VCaP (cell line): ENCODE results near the gene MAGEB1.

Source experiments
- H3K27ac ChIP-seq: fragments of 450-650 bp; 2 replicates; pipeline ENCODE4 v1.5.1; 2017
- TF ChIP-seq, protein P1 (sequence below): fragments of 450-650 bp; conservative IDR thresholded peaks from 2 replicates; pipeline ENCODE4 v1.5.1; 2017; ENCODE audit warnings: mild to moderate bottlenecking, moderate library complexity

The MAGEB1 gene

DNA sequence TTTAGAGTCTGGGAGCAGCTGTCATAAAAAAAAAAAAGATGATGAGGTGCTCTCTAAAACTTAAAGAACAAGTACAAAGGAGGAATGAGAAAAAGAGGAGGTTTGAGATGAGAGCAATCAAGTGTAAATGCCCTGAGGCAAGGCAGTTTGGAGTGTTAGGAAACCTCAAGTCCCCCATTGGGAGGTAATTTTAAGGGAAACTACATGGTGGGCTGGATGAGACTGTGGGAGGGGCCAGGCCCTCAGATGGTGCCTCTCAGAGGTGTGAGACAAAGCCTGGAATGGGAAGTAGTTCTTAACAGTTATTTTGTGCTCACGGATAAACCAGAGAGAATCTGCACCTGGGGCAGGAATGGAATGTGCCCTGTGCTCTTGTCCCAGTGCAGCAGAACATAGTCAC is 18.4 kb upstream of the MAGEB1 start:
- TF ChIP-seq, protein P1, sequence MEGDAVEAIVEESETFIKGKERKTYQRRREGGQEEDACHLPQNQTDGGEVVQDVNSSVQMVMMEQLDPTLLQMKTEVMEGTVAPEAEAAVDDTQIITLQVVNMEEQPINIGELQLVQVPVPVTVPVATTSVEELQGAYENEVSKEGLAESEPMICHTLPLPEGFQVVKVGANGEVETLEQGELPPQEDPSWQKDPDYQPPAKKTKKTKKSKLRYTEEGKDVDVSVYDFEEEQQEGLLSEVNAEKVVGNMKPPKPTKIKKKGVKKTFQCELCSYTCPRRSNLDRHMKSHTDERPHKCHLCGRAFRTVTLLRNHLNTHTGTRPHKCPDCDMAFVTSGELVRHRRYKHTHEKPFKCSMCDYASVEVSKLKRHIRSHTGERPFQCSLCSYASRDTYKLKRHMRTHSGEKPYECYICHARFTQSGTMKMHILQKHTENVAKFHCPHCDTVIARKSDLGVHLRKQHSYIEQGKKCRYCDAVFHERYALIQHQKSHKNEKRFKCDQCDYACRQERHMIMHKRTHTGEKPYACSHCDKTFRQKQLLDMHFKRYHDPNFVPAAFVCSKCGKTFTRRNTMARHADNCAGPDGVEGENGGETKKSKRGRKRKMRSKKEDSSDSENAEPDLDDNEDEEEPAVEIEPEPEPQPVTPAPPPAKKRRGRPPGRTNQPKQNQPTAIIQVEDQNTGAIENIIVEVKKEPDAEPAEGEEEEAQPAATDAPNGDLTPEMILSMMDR: no peak
- H3K27ac ChIP-seq: no peak overlapping the region

DNA sequence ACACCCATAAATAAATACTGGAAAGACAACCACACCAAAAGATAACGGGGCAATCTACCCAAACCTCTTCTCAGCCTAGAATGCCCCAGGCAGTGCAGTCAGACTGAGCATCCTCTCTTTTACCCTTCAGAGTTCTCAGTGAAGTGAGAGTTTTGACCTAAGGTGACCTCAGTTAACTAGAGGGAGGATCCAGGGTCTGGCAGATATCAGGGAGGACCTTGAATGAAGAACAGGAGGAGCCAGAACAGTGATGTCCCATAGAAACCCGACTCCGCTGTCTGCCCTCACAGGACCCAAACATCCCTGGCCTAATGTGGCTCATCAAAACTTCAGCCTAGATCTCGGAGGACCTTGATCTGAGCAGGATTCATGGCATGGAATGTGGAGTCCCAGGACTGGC is 16.6 kb upstream of the MAGEB1 start, which contains the start of gene MAGEB3:
MAGEB3 (plus strand) TSS at position 263 of the 400 bp plus-strand sequence. CDS start 5,268 bp downstream, outside the sequence.
- H3K27ac ChIP-seq: no peak within 1 kb of the TSS
- TF ChIP-seq, protein P1: no peak

DNA sequence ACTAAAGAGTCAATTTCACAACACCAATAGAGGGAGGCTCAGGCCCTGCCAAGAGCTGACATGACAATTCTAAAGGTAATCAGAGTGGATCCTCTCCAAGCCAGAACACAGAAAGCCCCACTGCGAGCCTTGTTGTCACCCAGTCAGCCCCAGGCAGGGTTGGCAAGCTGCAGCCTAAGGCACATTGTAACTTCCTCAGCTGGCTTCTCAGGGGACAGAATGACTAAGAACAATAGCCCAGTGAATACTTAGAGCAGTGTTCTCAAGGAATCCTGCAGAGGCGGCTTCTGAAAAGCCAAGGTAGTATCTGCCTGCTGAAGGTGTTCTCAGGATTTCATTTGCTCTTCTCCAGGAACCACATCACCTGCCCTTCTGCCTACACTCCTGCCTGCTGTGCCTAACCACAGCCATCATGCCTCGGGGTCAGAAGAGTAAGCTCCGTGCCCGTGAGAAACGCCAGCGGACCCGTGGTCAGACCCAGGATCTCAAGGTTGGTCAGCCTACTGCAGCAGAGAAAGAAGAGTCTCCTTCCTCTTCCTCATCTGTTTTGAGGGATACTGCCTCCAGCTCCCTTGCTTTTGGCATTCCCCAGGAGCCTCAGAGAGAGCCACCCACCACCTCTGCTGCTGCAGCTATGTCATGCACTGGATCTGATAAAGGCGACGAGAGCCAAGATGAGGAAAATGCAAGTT is 5.1 kb upstream of the MAGEB1 start, which contains the start of gene MAGEB4:
MAGEB4 (plus strand) TSS at position 277 of the 692 bp plus-strand sequence; CDS start at position 413, 136 bp downstream.
- H3K27ac ChIP-seq: no peak within 1 kb of the TSS
- TF ChIP-seq, protein P1: no peak

DNA sequence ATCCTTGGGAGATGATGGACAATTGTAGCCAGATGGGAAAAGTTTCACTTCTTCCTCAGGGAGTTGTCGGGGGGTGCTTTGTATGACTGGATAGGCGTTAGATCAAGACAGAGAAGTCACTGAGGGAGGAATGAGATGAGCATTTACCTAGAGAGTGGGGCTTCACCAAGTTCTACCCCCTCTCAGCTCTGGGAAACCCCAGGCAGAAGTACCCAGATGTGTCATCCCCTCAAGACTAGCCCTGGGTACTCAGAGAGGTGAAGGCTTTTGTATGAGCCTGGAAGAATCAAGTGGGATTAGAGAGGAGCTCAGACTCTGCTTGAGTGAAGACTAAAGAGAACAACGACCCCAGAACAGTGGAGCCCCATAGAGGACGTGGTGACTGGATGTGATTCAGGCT is 1.9 kb downstream of the MAGEB1 start:
- TF ChIP-seq, protein P1: no peak

DNA sequence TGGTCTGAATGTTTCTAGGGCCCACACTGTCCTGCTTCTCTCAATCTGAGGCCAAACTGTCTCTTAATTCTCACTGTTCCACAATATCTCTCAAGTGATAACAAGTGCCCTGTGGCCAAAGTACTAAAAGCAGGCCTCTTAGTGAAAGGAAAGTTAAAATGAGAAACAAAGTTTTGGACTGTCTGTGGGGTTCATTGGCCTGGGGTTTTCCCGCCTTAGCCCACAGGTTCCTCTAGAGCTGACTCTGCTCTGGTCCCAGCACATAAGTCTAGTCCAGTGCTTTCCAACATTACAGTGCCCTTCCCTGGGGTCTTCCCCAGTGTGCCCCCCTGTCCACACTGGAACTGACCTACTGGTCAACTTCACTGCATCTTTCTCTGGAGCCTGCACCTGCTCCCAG is 6.3 kb downstream of the MAGEB1 start:
- no peak overlapping the region for H3K27ac ChIP-seq
- TF ChIP-seq, protein P1: no peak

More for the DNA sequence above, 1.9 kb downstream of the MAGEB1 start:
- no peak overlapping the region for H3K27ac ChIP-seq

DNA sequence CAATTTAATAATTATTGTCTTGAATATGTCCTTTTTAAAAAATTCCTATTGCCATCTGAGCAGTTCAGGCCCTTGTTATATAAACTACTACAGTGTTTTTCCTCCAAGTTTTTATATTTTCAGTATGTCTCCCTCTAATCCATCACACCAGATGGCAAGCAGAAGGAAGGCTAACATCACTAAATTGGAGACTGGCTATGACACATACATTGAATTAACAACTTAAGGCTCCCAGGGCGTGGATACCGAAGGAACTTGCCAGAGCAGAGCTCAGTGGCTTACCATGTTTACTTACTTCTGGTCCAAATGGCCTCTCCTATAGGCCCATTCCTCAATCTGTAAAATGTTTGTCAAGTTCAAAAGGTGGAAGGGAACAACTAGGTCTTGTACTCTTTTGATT is 13.0 kb downstream of the MAGEB1 start:
- TF ChIP-seq, protein P1: no peak
- no peak overlapping the region for H3K27ac ChIP-seq

DNA sequence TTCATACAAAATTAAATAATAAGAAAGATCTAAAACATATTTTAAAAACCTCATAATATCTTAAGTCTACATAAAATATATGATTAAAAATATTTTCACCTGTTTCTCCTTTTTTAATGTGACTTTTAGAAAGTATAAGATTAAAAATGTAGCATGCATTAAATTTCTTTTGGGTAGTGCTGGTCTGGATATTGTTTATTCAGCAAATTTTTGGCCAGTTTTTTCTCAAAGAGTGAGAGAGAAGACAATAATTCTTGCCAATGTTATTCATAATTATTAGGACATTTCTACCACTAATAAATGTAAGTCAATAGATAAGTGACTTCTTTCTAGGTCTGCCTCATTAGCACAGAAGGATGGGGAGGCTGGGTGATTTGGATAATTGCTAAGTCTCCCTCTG is 14.1 kb downstream of the MAGEB1 start:
- no peak overlapping the region for H3K27ac ChIP-seq
- TF ChIP-seq, protein P1: no peak
